Muscle layer of duodenum (tissue), 2 donors: Measurements from ENCODE around the gene NPS.

ENCODE experiments used
- H3K27ac ChIP-seq: one replicate; pipeline ENCODE4 v1.7.0; 2013; ENCODE audit warnings: mild to moderate bottlenecking, low read length
- H3K27me3 ChIP-seq: one replicate; pipeline ENCODE4 v1.7.0; 2013; ENCODE audit warnings: low read depth, mild to moderate bottlenecking, control low read depth, low read length
- H3K36me3 ChIP-seq, 2 donors: one replicate each; pipeline ENCODE4 v1.7.0; 2013; ENCODE audit warnings: low read length in 2 of 2, control low read depth in 1 of 2, mild to moderate bottlenecking in 1 of 2; ENCODE audit not compliant: insufficient read depth in 2 of 2, control insufficient read depth in 1 of 2
- H3K4me1 ChIP-seq, 2 donors: one replicate each; pipeline ENCODE4 v1.7.0; 2013; ENCODE audit warnings: low read length in 2 of 2, mild to moderate bottlenecking in 2 of 2, control low read depth in 1 of 2, moderate library complexity in 1 of 2; ENCODE audit not compliant: insufficient read depth in 2 of 2, control insufficient read depth in 1 of 2
- H3K4me3 ChIP-seq, 2 donors: one replicate each; pipeline ENCODE4 v1.7.0; 2013; ENCODE audit warnings: low read length in 2 of 2, low read depth in 1 of 2, mild to moderate bottlenecking in 1 of 2
- H3K9me3 ChIP-seq, 2 donors: one replicate each; pipeline ENCODE4 v1.7.0; 2013; ENCODE audit warnings: low read length in 2 of 2, control low read depth in 1 of 2, mild to moderate bottlenecking in 1 of 2; ENCODE audit not compliant: control insufficient read depth in 1 of 2
- donor health status: healthy.

The NPS gene

DNA sequence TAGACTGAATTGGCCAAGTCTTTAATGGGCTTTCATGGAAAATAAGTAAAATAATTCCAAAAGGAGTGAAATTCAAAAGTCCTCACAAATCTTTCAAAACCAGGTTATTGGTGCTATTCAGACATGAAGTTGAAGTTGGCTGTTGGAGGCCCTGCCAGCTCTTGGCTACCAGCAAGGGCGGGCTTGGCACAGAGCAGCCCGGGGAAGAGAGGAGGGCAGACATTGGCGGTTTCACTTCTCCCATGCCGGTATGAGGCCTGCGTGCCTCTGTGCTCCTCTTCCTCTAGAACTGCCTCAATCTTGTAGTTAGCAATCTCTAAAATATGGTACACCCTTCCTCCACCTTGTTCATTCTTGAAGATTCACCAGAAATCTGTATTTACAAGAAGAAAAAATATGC, 16.4 kb upstream of the NPS start:
- Histone ChIP-seq H3K4me3 (no peak overlapping the region), H3K36me3 (no peaks in the 10 kb centered on the region), H3K27ac (no peak overlapping the region), H3K9me3 (no peaks in the 10 kb centered on the region), H3K4me1 (no peaks in the 10 kb centered on the region), H3K27me3 (no peaks in the 10 kb centered on the region)

DNA sequence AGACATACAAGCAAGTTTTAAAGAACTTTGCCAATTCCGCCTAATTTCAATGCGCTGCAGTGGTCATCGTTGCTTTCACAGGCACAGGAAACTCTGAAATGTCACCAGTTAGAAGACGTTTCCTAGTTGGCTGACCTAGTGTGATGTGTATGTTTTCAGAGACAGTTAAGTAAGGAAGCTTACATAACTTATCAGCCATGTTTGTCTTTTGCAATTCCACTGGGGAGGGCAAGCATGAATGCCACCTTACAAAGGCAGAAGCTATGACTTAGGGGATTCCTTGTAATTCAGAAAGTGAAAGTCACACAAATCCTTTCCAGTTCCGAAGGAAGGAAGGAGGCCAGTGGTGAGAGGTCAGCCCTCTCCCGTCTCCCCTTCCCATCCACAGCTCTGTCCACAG, 15.0 kb upstream of the NPS start:
- H3K4me1 ChIP-seq, result no peaks in the 10 kb centered on the region
- H3K27me3 ChIP-seq, result no peaks in the 10 kb centered on the region
- no peaks in the 10 kb centered on the region for H3K36me3 ChIP-seq
- H3K27ac ChIP-seq, result no peak overlapping the region
- no peaks in the 10 kb centered on the region for H3K9me3 ChIP-seq
- H3K4me3 ChIP-seq, result no peak overlapping the region

DNA sequence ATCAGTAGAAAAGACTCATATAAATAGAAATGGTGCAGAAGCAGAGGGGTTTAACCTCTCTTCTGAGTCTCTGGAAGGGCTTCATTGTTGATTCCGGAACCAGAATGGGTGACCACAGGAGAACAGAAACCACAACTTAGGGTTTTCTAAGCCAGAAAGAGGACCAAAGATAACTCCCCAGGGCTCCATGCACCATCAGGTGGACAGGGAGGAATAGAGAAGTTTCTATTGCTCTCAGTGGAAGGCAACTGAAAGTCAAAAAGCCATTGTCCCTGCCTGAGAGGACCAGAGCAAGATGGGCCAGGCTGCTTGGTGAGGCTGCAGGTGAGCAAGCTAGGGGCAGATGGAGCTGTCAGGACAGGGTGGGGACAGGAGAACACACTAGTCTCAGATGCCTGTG, 14.6 kb upstream of the NPS start:
- H3K27me3 ChIP-seq, result no peaks in the 10 kb centered on the region
- H3K4me3 ChIP-seq, result no peak overlapping the region
- H3K9me3 ChIP-seq, result no peaks in the 10 kb centered on the region
- no peak overlapping the region for H3K27ac ChIP-seq
- no peaks in the 10 kb centered on the region for H3K4me1 ChIP-seq
- no peaks in the 10 kb centered on the region for H3K36me3 ChIP-seq

DNA sequence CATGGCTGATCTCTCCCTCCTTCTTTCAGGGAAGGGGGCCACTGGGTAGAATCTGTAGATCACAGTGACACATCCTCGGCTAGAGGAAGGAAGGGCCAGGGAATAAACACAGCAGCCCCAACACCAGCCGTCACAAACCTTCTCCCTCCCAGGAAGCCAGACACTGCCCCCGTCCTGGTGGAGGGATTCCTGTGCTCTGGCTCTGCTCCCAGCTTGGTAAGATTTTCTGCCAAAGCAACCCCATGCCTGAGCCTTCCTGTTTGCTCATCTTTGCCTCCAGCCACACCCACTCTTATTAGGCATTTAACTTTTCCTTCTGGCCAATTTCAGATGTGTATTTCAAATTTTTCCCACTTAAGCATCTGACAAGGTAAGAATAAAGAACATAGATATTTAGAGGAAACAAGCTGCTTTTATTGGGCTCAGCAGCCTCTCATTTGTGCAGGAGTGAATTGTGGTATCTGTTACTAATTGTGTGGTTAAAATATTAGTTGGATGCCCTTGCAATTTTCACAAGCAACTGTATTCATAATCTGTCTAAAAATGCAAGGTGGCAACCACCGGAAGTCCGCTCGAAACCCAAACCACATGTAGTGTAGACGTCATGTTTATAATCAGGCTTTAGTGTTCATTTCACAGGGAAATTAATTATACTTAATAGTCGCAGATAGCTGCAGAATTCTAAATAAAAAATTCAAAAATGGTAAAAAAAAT, 13.2 kb upstream of the NPS start:
- no peaks in the 10 kb centered on the region for H3K9me3 ChIP-seq
- H3K36me3 ChIP-seq, result no peaks in the 10 kb centered on the region
- H3K4me1 ChIP-seq, result no peaks in the 10 kb centered on the region
- no peak overlapping the region for H3K4me3 ChIP-seq
- H3K27me3 ChIP-seq, result no peaks in the 10 kb centered on the region
- no peak overlapping the region for H3K27ac ChIP-seq

DNA sequence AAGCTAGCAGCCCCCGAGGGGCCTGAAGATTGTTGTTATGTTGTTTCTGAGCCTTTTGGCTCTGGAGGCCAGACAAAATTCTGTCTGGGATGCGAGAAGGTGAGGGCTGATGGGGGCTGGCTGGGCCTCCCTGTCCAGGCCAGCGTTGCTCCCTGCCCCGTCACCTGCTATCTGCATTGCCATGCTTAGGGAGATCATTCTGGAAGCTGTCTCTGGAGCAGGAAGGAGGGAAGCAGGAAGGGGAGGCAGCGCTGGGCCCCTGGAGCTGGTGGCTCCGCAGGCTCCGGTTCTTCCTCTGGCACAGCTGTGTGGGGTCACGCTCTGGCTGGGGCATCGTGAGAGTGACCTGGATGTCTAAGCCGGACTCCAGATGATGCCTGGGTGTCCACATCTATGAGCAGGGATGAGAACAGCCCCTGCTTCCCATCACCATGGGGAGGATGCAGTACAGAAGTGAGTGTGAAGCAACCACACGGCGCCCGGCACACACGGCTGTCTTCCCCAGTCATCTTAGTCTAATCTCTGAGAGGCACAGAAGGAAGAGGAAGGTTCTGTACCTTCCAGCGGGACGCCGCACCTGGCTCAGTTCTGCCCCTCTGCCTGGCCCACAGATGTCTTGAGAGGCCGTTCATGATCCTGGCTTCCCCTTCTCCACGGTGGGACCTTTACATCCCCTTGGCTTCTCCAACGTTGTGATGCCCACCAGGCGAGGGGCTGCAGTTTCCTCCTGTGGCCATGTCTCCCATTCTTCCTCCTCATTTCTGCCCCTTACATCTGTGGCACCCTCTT, 11.9 kb upstream of the NPS start:
- H3K36me3 ChIP-seq, result no peaks in the 10 kb centered on the region
- no peaks in the 10 kb centered on the region for H3K27me3 ChIP-seq
- no peaks in the 10 kb centered on the region for H3K4me1 ChIP-seq
- no peak overlapping the region for H3K27ac ChIP-seq
- no peak overlapping the region for H3K4me3 ChIP-seq
- peaks cover 0 to 3% of the 10 kb centered on the region in 2 donors for H3K9me3 ChIP-seq

DNA sequence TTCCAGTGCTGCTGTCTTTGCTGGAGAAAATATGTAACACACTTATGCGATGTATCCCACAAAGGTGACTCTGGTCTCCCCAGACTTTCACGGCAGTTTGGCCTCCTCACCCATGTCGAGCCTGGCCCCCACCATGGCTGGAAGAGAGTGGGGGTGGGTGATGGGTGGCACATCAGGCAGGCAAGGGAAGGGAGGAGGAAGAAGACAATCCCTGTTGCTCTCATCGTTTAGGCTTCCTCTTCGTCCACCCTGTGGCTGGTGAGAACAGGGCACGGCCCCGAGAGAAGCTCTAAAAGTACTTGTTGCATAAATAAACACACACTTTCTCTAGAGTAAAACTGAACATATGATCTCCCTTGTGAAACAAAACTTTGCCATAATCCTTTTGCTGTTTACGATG, 11.2 kb upstream of the NPS start:
- no peak overlapping the region for H3K4me3 ChIP-seq
- no peaks in the 10 kb centered on the region for H3K4me1 ChIP-seq
- peaks cover 0 to 3% of the 10 kb centered on the region in 2 donors for H3K9me3 ChIP-seq
- no peaks in the 10 kb centered on the region for H3K27me3 ChIP-seq
- no peak overlapping the region for H3K27ac ChIP-seq
- H3K36me3 ChIP-seq, result no peaks in the 10 kb centered on the region

DNA sequence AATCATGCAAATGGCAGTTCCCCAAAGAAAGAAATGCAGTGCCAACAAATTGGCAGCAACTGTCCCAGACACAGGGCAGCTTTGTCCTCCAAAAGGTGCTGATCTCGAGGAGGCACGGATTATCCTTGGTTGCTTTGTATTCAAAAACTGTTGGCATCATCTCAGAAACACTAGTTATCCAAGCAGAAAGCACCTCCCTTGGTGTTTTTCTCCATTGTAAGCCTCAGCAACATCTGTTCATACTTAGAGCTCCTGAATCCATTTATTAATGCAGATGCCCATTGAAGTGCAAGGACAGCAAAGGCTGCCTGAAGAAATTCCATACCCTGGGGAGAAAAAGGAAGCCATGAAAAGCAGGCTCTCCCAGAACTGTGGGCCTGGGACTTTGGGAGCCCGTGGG, 1.1 kb upstream of the NPS start:
- peaks cover 0 to 13% of the 10 kb centered on the region in 2 donors for H3K9me3 ChIP-seq
- no peak overlapping the region for H3K27ac ChIP-seq
- H3K36me3 ChIP-seq, result no peaks in the 10 kb centered on the region
- no peak overlapping the region for H3K4me3 ChIP-seq
- H3K27me3 ChIP-seq, result no peaks in the 10 kb centered on the region
- no peaks in the 10 kb centered on the region for H3K4me1 ChIP-seq

DNA sequence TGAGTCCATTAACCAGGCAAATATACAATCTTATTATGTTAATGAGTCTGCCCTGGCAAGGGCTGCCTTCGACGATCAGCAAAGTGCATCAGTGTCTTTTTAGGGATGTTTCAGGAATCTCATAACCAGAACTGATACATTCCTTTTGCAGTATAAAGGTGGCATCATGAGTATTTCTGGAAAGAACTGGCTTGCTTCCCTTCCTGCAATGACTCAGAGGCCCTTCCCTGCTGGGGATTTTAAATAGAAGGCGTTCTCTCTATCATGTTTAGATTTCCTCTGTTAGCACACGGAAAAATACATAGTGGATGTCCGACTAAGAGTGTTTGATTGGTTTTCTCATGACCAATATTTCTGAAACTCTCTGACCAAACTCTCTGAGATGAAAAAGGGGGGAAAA, 1.8 kb downstream of the NPS start:
- H3K9me3 ChIP-seq, result no peaks in the 10 kb centered on the region
- no peak overlapping the region for H3K4me3 ChIP-seq
- H3K27me3 ChIP-seq, result no peaks in the 10 kb centered on the region
- H3K36me3 ChIP-seq, result no peaks in the 10 kb centered on the region
- no peak overlapping the region for H3K27ac ChIP-seq
- no peaks in the 10 kb centered on the region for H3K4me1 ChIP-seq

DNA sequence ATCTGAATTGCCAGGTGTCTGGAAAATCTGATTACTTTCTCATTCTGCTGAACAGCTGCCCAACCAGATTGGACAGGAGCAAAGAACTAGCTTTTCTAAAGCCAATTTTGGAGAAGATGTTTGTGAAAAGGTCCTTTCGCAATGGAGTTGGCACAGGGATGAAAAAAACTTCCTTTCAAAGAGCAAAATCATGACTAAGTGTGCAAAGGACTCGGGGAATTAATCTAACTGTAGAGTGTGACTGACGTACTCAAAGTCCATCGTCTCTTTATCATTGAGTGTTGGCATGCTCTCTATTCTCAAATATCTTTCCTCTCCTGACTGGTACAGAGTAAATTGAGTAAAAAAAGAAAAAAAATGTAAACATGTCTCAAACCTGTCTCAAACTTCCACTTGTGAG, 3.3 kb downstream of the NPS start:
- Histone ChIP-seq H3K27ac (no peak overlapping the region), H3K4me1 (no peaks in the 10 kb centered on the region), H3K36me3 (no peaks in the 10 kb centered on the region), H3K9me3 (no peaks in the 10 kb centered on the region), H3K27me3 (no peaks in the 10 kb centered on the region), H3K4me3 (no peak overlapping the region)

DNA sequence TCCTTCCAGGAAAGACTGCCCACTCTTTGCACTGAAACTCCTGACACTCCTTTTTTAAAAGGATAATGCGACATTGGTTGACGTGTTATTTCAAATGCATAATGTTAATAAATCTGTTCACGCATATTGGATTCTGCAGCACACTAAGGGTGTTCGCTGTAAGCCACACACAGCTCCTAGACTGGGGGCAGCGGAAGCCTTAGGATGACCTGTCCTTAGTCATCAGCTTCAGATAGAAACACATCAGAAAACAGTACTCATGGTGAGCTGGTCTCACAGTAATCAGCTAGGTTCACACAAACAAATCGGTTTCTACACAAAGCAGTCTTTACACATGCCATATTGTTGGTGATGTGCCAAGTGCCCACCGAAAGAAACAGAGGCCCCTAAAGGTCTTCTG, 4.3 kb downstream of the NPS start:
- no peak overlapping the region for H3K27ac ChIP-seq

DNA sequence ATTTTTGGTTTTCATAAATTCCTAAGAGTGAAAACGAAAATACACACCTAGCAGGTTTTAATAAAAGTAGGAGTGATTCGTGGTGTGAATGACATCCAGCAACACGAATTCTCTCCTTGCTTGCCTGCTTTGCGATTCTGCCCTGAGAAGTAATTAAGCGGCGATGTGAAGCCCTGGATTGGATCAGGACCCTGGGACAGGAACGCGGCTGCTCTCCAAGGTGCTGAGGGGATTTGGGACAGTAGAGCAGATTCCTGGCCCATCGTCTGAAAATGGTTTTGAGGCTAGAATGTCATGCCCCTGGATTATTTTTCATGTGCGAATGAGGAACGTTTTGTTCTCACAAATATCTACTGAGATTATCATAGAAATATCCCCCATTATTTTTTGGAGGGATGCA, 7.8 kb downstream of the NPS start:
- H3K36me3 ChIP-seq, result no peaks in the 10 kb centered on the region
- H3K27ac ChIP-seq, result no peak overlapping the region
- no peak overlapping the region for H3K4me3 ChIP-seq
- H3K4me1 ChIP-seq, result no peaks in the 10 kb centered on the region
- H3K9me3 ChIP-seq, result no peaks in the 10 kb centered on the region
- no peaks in the 10 kb centered on the region for H3K27me3 ChIP-seq

More for the DNA sequence above, 4.3 kb downstream of the NPS start:
- Histone ChIP-seq H3K4me1 (no peaks in the 10 kb centered on the region), H3K9me3 (no peaks in the 10 kb centered on the region), H3K27me3 (no peaks in the 10 kb centered on the region), H3K4me3 (no peak overlapping the region), H3K36me3 (no peaks in the 10 kb centered on the region)

DNA sequence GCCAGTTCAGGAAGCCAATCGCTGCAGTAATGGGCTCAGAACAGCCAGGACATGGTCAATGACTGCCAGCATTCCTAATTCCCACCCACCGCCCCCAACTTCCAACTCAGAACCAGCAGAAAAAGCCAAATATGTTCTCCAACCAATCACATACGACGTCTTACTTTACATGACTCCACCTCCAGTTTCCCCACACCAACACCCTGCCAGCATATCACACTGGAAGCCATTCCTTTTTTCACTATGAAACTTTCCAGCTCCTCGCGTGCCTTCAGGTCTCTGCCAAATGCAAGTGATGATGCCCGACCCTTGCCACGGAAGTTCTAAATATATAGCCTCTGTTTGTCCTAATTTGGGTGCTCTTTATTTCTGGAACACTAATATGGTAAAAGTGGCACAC, 12.5 kb downstream of the NPS start:
- no peaks in the 10 kb centered on the region for H3K36me3 ChIP-seq

More for the DNA sequence above, 12.5 kb downstream of the NPS start:
- Histone ChIP-seq H3K4me3 (no peak overlapping the region), H3K27ac (no peak overlapping the region), H3K9me3 (no peaks in the 10 kb centered on the region), H3K4me1 (no peaks in the 10 kb centered on the region), H3K27me3 (no peaks in the 10 kb centered on the region)
